ENCODE data around the gene DCXR.

Gene DCXR

GRCh38 chr17:82046903-82047302 is 9.4 kb upstream of the DCXR start:
- Mint-ChIP-seq H3K4me3 (no peak overlapping the region), H3K9me3 (no peaks in the 10 kb centered on the region), H3K4me1 (peaks cover 15% of the 10 kb centered on the region), H3K27ac (peak overlapping the region; percentile 93), H3K27me3 (ENCODE audit: low read depth, poor library complexity) (no peaks in the 10 kb centered on the region), H3K36me3 (ENCODE audit: low read depth) (peaks cover 8% of the 10 kb centered on the region)
- DNase-seq = no peak
- no peak for TF ChIP-seq CTCF (IDR thresholded peaks at IDR 0.05)

- Mint-ChIP-seq H3K36me3 (ENCODE audit: low read depth) (peaks cover 8% of the 10 kb centered on the region), H3K27ac (no peak overlapping the region)
Observed at GRCh38 chr17:82045936-82046484, 8.5 kb upstream of the DCXR start.

GRCh38 chr17:82043507-82043906 is 6.0 kb upstream of the DCXR start:
- no peak overlapping the region for H3K27ac Mint-ChIP-seq
- DNase-seq = no peak
- peaks cover 4% of the 10 kb centered on the region for H3K9me3 Mint-ChIP-seq
- H3K4me3 Mint-ChIP-seq = no peak overlapping the region
- TF ChIP-seq CTCF (IDR thresholded peaks at IDR 0.05) = no peak
- peaks cover 3% of the 10 kb centered on the region for H3K27me3 Mint-ChIP-seq (ENCODE audit: low read depth, poor library complexity)
- peaks cover 20% of the 10 kb centered on the region for H3K4me1 Mint-ChIP-seq
- H3K36me3 Mint-ChIP-seq (ENCODE audit: low read depth) = peaks cover 8% of the 10 kb centered on the region

More at GRCh38 chr17:82045936-82046484, 8.5 kb upstream of the DCXR start:
- Mint-ChIP-seq H3K4me1 (peaks cover 20% of the 10 kb centered on the region), H3K27me3 (ENCODE audit: low read depth, poor library complexity) (no peaks in the 10 kb centered on the region), H3K4me3 (no peak overlapping the region), H3K9me3 (no peaks in the 10 kb centered on the region)
- DNase-seq = no peak
- TF ChIP-seq CTCF (IDR thresholded peaks at IDR 0.05) = no peak

- no peak for DNase-seq
- Mint-ChIP-seq H3K27me3 (ENCODE audit: low read depth, poor library complexity) (peaks cover 5% of the 10 kb centered on the region), H3K9me3 (peaks cover 8% of the 10 kb centered on the region), H3K36me3 (ENCODE audit: low read depth) (peaks cover 6% of the 10 kb centered on the region), H3K4me1 (peaks cover 25% of the 10 kb centered on the region), H3K4me3 (no peak overlapping the region), H3K27ac (no peak overlapping the region)
- TF ChIP-seq CTCF (IDR thresholded peaks at IDR 0.05) = no peak
Observed at GRCh38 chr17:82042649-82043048, 5.2 kb upstream of the DCXR start.

GRCh38 chr17:82041144-82041814 is 3.8 kb upstream of the DCXR start:
- Mint-ChIP-seq H3K9me3 (peaks cover 8% of the 10 kb centered on the region), H3K27me3 (ENCODE audit: low read depth, poor library complexity) (peaks cover 5% of the 10 kb centered on the region), H3K36me3 (ENCODE audit: low read depth) (no peaks in the 10 kb centered on the region), H3K27ac (no peak overlapping the region), H3K4me3 (no peak overlapping the region), H3K4me1 (peaks cover 27% of the 10 kb centered on the region)
- no peak for TF ChIP-seq CTCF (IDR thresholded peaks at IDR 0.05)
- no peak for DNase-seq

All from nephron progenitor cell (in vitro differentiated cells).